Duodenal mucosa (tissue), 2 donors: Measurements from ENCODE around the gene GUCD1.
A peak's percentile ranks its signal among the peaks of the same experiment; 100 is the strongest.
"Not testable (repeated sequence)": the region's sequence is repeated elsewhere in the genome, so short reads cannot be mapped to it uniquely, and the experiment has no call there.

Experiments used
- H3K27ac ChIP-seq: one replicate; pipeline ENCODE4 v1.7.0; 2013; ENCODE audit warnings: low read depth, low read length
- H3K27me3 ChIP-seq, 2 donors: one replicate each; pipeline ENCODE4 v1.7.0; 2013; ENCODE audit warnings: low read length in 2 of 2, control low read depth in 1 of 2; ENCODE audit not compliant: insufficient read depth in 2 of 2, control insufficient read depth in 1 of 2
- H3K36me3 ChIP-seq, 2 donors: one replicate each; pipeline ENCODE4 v1.7.0; 2013; ENCODE audit warnings: low read length in 2 of 2, control low read depth in 1 of 2; ENCODE audit not compliant: insufficient read depth in 2 of 2, control insufficient read depth in 1 of 2
- H3K4me1 ChIP-seq, 2 donors: one replicate each; pipeline ENCODE4 v1.7.0; 2013; ENCODE audit warnings: low read length in 2 of 2, control low read depth in 1 of 2; ENCODE audit not compliant: insufficient read depth in 2 of 2, control insufficient read depth in 1 of 2
- H3K4me3 ChIP-seq, 2 donors: one replicate each; pipeline ENCODE4 v1.7.0; 2013; ENCODE audit warnings: low read length in 2 of 2, low read depth in 1 of 2
- H3K9ac ChIP-seq, 2 donors: one replicate each; pipeline ENCODE4 v1.7.0; 2013; ENCODE audit warnings: low read length in 2 of 2, low read depth in 1 of 2
- H3K9me3 ChIP-seq, 2 donors: one replicate each; pipeline ENCODE4 v1.7.0; 2013; ENCODE audit warnings: low read length in 2 of 2, control low read depth in 1 of 2; ENCODE audit not compliant: control insufficient read depth in 1 of 2

The GUCD1 gene

GRCh38 chr22:24532075-24532474, 22.9 kb downstream of the GUCD1 start:
- Histone ChIP-seq H3K9ac (no peak overlapping the region), H3K9me3 (no peaks in the 10 kb centered on the region), H3K36me3 (peaks cover 0 to 2% of the 10 kb centered on the region in 2 donors), H3K4me3 (no peak overlapping the region), H3K27me3 (no peaks in the 10 kb centered on the region), H3K4me1 (peaks cover 5 to 12% of the 10 kb centered on the region in 2 donors), H3K27ac (no peak overlapping the region)

GRCh38 chr22:24530968-24531367, 24.0 kb downstream of the GUCD1 start:
- H3K27ac ChIP-seq, H3K36me3 ChIP-seq, H3K4me3 ChIP-seq, H3K27me3 ChIP-seq, H3K9me3 ChIP-seq, H3K9ac ChIP-seq: not testable (repeated sequence)
- H3K4me1 ChIP-seq: peaks cover 5 to 12% of the 10 kb centered on the region in 2 donors

GRCh38 chr22:24529898-24530297, 25.0 kb downstream of the GUCD1 start:
- Histone ChIP-seq H3K27ac (no peak overlapping the region), H3K9ac (no peak overlapping the region), H3K27me3 (no peaks in the 10 kb centered on the region), H3K36me3 (no peaks in the 10 kb centered on the region), H3K4me3 (no peak overlapping the region), H3K4me1 (peaks cover 9 to 11% of the 10 kb centered on the region in 2 donors), H3K9me3 (no peaks in the 10 kb centered on the region)

- Histone ChIP-seq H3K9ac (no peak overlapping the region), H3K4me1 (peaks cover 0 to 8% of the 10 kb centered on the region in 2 donors), H3K36me3 (no peaks in the 10 kb centered on the region), H3K9me3 (no peaks in the 10 kb centered on the region), H3K27ac (no peak overlapping the region), H3K27me3 (no peaks in the 10 kb centered on the region), H3K4me3 (no peak overlapping the region)
Measured at GRCh38 chr22:24526191-24526590, 28.7 kb downstream of the GUCD1 start.

- Histone ChIP-seq H3K4me3 (no peak overlapping the region), H3K4me1 (peaks cover 0 to 6% of the 10 kb centered on the region in 2 donors), H3K36me3 (no peaks in the 10 kb centered on the region), H3K9me3 (no peaks in the 10 kb centered on the region), H3K27ac (no peak overlapping the region), H3K27me3 (no peaks in the 10 kb centered on the region), H3K9ac (no peak overlapping the region)
Measured at GRCh38 chr22:24525416-24526037, 29.4 kb downstream of the GUCD1 start.

- H3K27ac ChIP-seq: no peak overlapping the region
- H3K4me3 ChIP-seq: no peak overlapping the region
- H3K9ac ChIP-seq: no peak overlapping the region
- no peaks in the 10 kb centered on the region for H3K9me3 ChIP-seq
- no peaks in the 10 kb centered on the region for H3K27me3 ChIP-seq
- H3K36me3 ChIP-seq: no peaks in the 10 kb centered on the region
- peaks cover 0 to 6% of the 10 kb centered on the region in 2 donors for H3K4me1 ChIP-seq
Measured at GRCh38 chr22:24523873-24524272, 31.1 kb downstream of the GUCD1 start.

GRCh38 chr22:24521791-24522245, 33.1 kb downstream of the GUCD1 start:
- Histone ChIP-seq H3K9me3 (no peaks in the 10 kb centered on the region), H3K4me3 (peak overlapping the region in 1 of 2 donors; percentile 10), H3K27me3 (no peaks in the 10 kb centered on the region), H3K27ac (no peak overlapping the region), H3K36me3 (no peaks in the 10 kb centered on the region), H3K9ac (no peak overlapping the region), H3K4me1 (peaks cover 0 to 9% of the 10 kb centered on the region in 2 donors)

- Histone ChIP-seq H3K4me1 (peaks cover 12 to 13% of the 10 kb centered on the region in 2 donors), H3K36me3 (no peaks in the 10 kb centered on the region), H3K27me3 (no peaks in the 10 kb centered on the region), H3K4me3 (no peak overlapping the region), H3K27ac (no peak overlapping the region), H3K9me3 (no peaks in the 10 kb centered on the region), H3K9ac (no peak overlapping the region)
Measured at GRCh38 chr22:24519496-24519895, 35.4 kb downstream of the GUCD1 start.

- Histone ChIP-seq H3K9me3 (no peaks in the 10 kb centered on the region), H3K9ac (no peak overlapping the region), H3K4me1 (peaks cover 18 to 19% of the 10 kb centered on the region in 2 donors), H3K36me3 (no peaks in the 10 kb centered on the region), H3K27ac (no peak overlapping the region), H3K4me3 (no peak overlapping the region), H3K27me3 (no peaks in the 10 kb centered on the region)
Measured at GRCh38 chr22:24518771-24519485, 36.0 kb downstream of the GUCD1 start.

- no peak overlapping the region for H3K9ac ChIP-seq
- H3K27me3 ChIP-seq: no peaks in the 10 kb centered on the region
- H3K36me3 ChIP-seq: no peaks in the 10 kb centered on the region
- H3K4me1 ChIP-seq: peaks cover 21 to 22% of the 10 kb centered on the region in 2 donors
- no peak overlapping the region for H3K4me3 ChIP-seq
- H3K27ac ChIP-seq: no peak overlapping the region
- no peaks in the 10 kb centered on the region for H3K9me3 ChIP-seq
Measured at GRCh38 chr22:24518228-24518627, 36.7 kb downstream of the GUCD1 start.
